Lower lobe of right lung (tissue), 2 donors: ENCODE data around the gene MB. TPM values are rescaled to one million over a fixed set of nuclear protein-coding genes. Genes with fewer than 3 reads are reported as not detected.

ENCODE experiments used
- ATAC-seq, 2 donors: fragments of 200-7000 bp; cut with Tn5 transposase; one replicate each; pipeline ENCODE4 v1.9.1; 2020 to 2022; ENCODE audit warnings: mild to moderate bottlenecking in 2 of 2, moderate library complexity in 2 of 2
- DNase-seq: peaks from one replicate; pipeline ENCODE4 v3.0.0-alpha.2; 2020
- H3K27ac ChIP-seq: fragments of 200-600 bp; one replicate; pipeline ENCODE4 v1.8.0; 2022
- H3K27me3 ChIP-seq: fragments of 200-600 bp; one replicate; pipeline ENCODE4 v1.8.0; 2022; ENCODE audit warnings: low read depth
- H3K36me3 ChIP-seq: fragments of 200-600 bp; one replicate; pipeline ENCODE4 v1.8.0; 2022; ENCODE audit warnings: mild to moderate bottlenecking
- H3K4me1 ChIP-seq: fragments of 200-600 bp; one replicate; pipeline ENCODE4 v1.8.0; 2022
- H3K4me3 ChIP-seq: fragments of 200-600 bp; one replicate; pipeline ENCODE4 v1.8.0; 2022; ENCODE audit warnings: mild to moderate bottlenecking
- H3K9me3 ChIP-seq: fragments of 200-600 bp; one replicate; pipeline ENCODE4 v1.8.0; 2022
- intact Hi-C: fragments of 100-400 bp; cut with DNase I; formaldehyde crosslinking; loops from one replicate; pipeline ENCODE4 v1.11.0; 2022
- total RNA-seq: library from RNA; stranded (reverse); fragmentation: NEBNext Ultra II Directional; extraction: Animal tissue kit (Norgen Biotek cat#: 25700); gene quantifications from one replicate; pipeline ENCODE4 v1.2.1, GENCODE V29; 2021
- TF ChIP-seq, protein P1 (sequence below): fragments of 200-600 bp; IDR thresholded peaks from one replicate; pipeline ENCODE4 v1.8.0; 2022; ENCODE audit warnings: antibody characterized with exemption, mild to moderate bottlenecking
- donor health status: DM: no; HTN: yes; CAD: no; lungs with severe emphysema.

MB gene
- total RNA-seq, 1 donor from 2014 or later: 0.86 TPM

DNA sequence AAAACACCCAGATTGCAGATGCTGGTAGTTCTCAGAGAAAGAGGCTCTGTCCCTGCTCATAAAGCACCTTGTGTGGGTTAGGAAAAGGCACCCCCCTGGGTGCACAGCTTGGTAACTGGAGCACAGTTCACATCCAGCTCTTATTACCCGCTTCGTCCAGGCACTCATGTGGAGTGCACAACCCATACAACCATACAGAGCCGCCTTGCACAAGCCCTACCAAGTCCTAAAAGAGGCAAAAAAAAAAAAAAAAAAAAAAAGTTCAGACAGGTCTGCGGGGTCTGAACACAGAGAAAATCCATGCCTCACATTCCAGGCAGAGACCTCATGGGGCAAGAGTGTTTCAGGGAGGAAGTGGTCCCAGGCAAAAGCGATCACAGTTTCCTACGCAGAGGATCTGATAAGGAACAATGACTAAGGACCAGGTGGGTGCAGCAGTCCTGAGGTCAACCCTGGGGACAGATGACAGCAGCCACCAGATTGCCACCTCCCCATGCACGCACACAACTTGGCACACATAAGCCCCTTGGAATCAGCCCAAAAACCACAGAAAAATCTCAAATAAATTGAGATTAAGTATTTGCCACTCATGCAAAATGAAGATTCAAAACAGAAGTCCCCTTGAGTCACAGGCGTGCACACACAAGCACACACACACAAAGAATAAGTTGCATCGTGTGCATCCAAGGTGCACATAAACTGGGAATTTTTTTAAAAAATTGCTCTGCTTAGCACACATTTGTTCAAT, 12.3 kb downstream of the MB start:
- Histone ChIP-seq H3K4me3 (no peak overlapping the region), H3K27me3 (no peaks in the 10 kb centered on the region), H3K36me3 (no peaks in the 10 kb centered on the region), H3K9me3 (no peaks in the 10 kb centered on the region), H3K27ac (no peak overlapping the region), H3K4me1 (peaks cover 6% of the 10 kb centered on the region)
- TF ChIP-seq, protein P1, sequence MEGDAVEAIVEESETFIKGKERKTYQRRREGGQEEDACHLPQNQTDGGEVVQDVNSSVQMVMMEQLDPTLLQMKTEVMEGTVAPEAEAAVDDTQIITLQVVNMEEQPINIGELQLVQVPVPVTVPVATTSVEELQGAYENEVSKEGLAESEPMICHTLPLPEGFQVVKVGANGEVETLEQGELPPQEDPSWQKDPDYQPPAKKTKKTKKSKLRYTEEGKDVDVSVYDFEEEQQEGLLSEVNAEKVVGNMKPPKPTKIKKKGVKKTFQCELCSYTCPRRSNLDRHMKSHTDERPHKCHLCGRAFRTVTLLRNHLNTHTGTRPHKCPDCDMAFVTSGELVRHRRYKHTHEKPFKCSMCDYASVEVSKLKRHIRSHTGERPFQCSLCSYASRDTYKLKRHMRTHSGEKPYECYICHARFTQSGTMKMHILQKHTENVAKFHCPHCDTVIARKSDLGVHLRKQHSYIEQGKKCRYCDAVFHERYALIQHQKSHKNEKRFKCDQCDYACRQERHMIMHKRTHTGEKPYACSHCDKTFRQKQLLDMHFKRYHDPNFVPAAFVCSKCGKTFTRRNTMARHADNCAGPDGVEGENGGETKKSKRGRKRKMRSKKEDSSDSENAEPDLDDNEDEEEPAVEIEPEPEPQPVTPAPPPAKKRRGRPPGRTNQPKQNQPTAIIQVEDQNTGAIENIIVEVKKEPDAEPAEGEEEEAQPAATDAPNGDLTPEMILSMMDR: no peak
- ATAC-seq: no peak
- intact Hi-C loops: no loop called here
- no peak for DNase-seq

DNA sequence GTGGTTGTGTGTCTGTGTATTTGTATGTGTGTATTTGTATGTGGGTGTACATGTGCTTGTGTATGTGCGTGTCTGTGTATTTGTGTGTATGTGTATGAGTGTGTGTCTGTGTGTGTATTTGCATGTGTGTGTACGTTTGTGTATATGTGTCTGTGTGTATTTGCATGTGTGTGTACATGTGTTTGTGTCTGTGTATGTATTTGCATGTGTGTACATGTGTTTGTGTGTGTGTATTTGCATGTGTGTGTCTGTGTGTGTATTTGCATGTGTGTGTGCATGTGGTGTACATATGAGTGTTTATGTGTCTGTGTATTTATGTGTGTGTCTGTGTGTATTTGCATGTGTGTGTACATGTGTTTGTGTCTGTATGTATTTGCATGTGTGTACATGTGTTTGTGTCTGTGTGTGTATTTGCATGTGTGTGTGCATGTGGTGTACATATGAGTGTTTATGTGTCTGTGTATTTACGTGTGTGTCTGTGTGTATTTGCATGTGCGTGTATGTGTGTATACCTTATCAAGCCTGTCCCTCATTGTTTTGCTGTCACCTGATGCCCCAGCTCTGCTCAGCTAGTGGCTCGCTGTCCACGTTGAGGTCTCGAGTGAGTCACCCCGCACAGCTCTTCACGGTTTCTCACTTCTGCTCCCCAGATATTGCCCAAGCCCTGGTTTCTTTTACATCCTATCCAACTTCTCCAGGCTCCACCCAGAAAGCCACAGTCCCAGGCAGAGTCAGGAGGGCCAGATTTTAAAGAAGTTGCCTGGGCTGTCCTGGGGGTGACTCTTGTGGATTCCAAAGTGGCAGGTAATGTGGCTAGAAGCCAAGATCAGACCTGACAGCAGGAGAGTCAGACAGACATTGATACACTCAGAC, 15.2 kb downstream of the MB start:
- H3K4me1 ChIP-seq: peaks cover 6% of the 10 kb centered on the region
- no peaks in the 10 kb centered on the region for H3K27me3 ChIP-seq
- no peak overlapping the region for H3K27ac ChIP-seq
- intact Hi-C loops: no loop called here
- no peaks in the 10 kb centered on the region for H3K36me3 ChIP-seq
- TF ChIP-seq, protein P1: no peak
- ATAC-seq (peak; percentile 81 to 84), DNase-seq (peak; percentile 71)
- no peak overlapping the region for H3K4me3 ChIP-seq
- no peaks in the 10 kb centered on the region for H3K9me3 ChIP-seq

GRCh38 chr22:35601013-35601580, 16.0 kb downstream of the MB start:
- DNase-seq (no peak), ATAC-seq (no peak)
- TF ChIP-seq, protein P1: no peak
- Histone ChIP-seq H3K9me3 (no peaks in the 10 kb centered on the region), H3K27ac (no peak overlapping the region), H3K36me3 (no peaks in the 10 kb centered on the region), H3K4me1 (peaks cover 6% of the 10 kb centered on the region), H3K4me3 (no peak overlapping the region), H3K27me3 (no peaks in the 10 kb centered on the region)
- intact Hi-C loops: no loop called here

GRCh38 chr22:35600476-35600875, 16.7 kb downstream of the MB start:
- Histone ChIP-seq H3K4me3 (no peak overlapping the region), H3K27ac (no peak overlapping the region), H3K9me3 (no peaks in the 10 kb centered on the region), H3K4me1 (peaks cover 6% of the 10 kb centered on the region), H3K27me3 (no peaks in the 10 kb centered on the region), H3K36me3 (no peaks in the 10 kb centered on the region)
- ATAC-seq (peak; percentile 24 to 45), DNase-seq (peak; percentile 72)
- TF ChIP-seq, protein P1: no peak
- intact Hi-C loops: no loop called here

GRCh38 chr22:35599364-35599763, 17.8 kb downstream of the MB start:
- DNase-seq (no peak), ATAC-seq (no peak)
- Histone ChIP-seq H3K27ac (no peak overlapping the region), H3K27me3 (no peaks in the 10 kb centered on the region), H3K36me3 (no peaks in the 10 kb centered on the region), H3K9me3 (no peaks in the 10 kb centered on the region), H3K4me1 (peaks cover 6% of the 10 kb centered on the region), H3K4me3 (no peak overlapping the region)
- TF ChIP-seq, protein P1: no peak
- intact Hi-C loops: no loop called here
